T-helper 1 cell treated with Interleukin-12 subunit alpha and Interleukin-12 subunit beta and Interleukin-4 antibody, amounts not matched to agents 30 μg/mL and 1 μg/mL, for 36 hours (primary cell): ENCODE data around the gene B4GALT3.
"Not testable (repeated sequence)": the region's sequence is repeated elsewhere in the genome, so short reads cannot be mapped to it uniquely, and the experiment has no call there.

ENCODE experiments used
- H3K27ac Mint-ChIP-seq: one replicate; pipeline ENCODE4 v1.8.0; 2021; ENCODE audit warnings: mild to moderate bottlenecking, mixed read lengths
- H3K27me3 Mint-ChIP-seq: one replicate; pipeline ENCODE4 v1.8.0; 2021; ENCODE audit warnings: low read depth, mixed read lengths
- H3K36me3 Mint-ChIP-seq: one replicate; pipeline ENCODE4 v1.8.0; 2021; ENCODE audit warnings: low read depth, mixed read lengths
- H3K4me1 Mint-ChIP-seq: one replicate; pipeline ENCODE4 v1.8.0; 2021; ENCODE audit warnings: low read depth, mixed read lengths
- H3K4me3 Mint-ChIP-seq: one replicate; pipeline ENCODE4 v1.8.0; 2021; ENCODE audit warnings: mild to moderate bottlenecking, moderate library complexity, mixed read lengths
- H3K9me3 Mint-ChIP-seq: one replicate; pipeline ENCODE4 v1.8.0; 2021; ENCODE audit warnings: mixed read lengths

Gene B4GALT3

GRCh38 chr1:161177112-161177935, at the start of gene B4GALT3:
Gene B4GALT3 (minus strand): TSS chr1:161177507. CDS start chr1:161176060, 1,447 bp downstream.
- H3K27me3 Mint-ChIP-seq = no peaks in the 10 kb centered on the region
- H3K27ac Mint-ChIP-seq = peak within 1 kb of the TSS; percentile 95
- H3K36me3 Mint-ChIP-seq = peaks cover 29% of the 10 kb centered on the region
- H3K9me3 Mint-ChIP-seq = no peaks in the 10 kb centered on the region
- H3K4me1 Mint-ChIP-seq = peaks cover 59% of the 10 kb centered on the region
- H3K4me3 Mint-ChIP-seq = peak within 1 kb of the TSS; percentile 95

GRCh38 chr1:161226759-161227158, 49.5 kb upstream of the B4GALT3 start:
- peak overlapping the region; percentile 98 for H3K4me3 Mint-ChIP-seq

GRCh38 chr1:161226320-161226711, 49.0 kb upstream of the B4GALT3 start:
- H3K27me3 Mint-ChIP-seq = no peaks in the 10 kb centered on the region
- H3K27ac Mint-ChIP-seq = peak overlapping the region; percentile 99
- peaks cover 29% of the 10 kb centered on the region for H3K4me1 Mint-ChIP-seq
- H3K36me3 Mint-ChIP-seq = peaks cover 26% of the 10 kb centered on the region
- peak overlapping the region; percentile 98 for H3K4me3 Mint-ChIP-seq
- no peaks in the 10 kb centered on the region for H3K9me3 Mint-ChIP-seq

More at GRCh38 chr1:161226759-161227158, 49.5 kb upstream of the B4GALT3 start:
- H3K27me3 Mint-ChIP-seq = no peaks in the 10 kb centered on the region
- peak overlapping the region; percentile 85 for H3K27ac Mint-ChIP-seq
- H3K4me1 Mint-ChIP-seq = peaks cover 29% of the 10 kb centered on the region
- peaks cover 26% of the 10 kb centered on the region for H3K36me3 Mint-ChIP-seq
- no peaks in the 10 kb centered on the region for H3K9me3 Mint-ChIP-seq

GRCh38 chr1:161225534-161226319, 48.4 kb upstream of the B4GALT3 start, which contains the start of gene TOMM40L:
Gene TOMM40L (plus strand): TSS chr1:161226060. CDS start chr1:161226490, 430 bp downstream.
- peaks cover 29% of the 10 kb centered on the region for H3K4me1 Mint-ChIP-seq
- peak within 1 kb of the TSS; percentile 99 for H3K27ac Mint-ChIP-seq
- peaks cover 24% of the 10 kb centered on the region for H3K36me3 Mint-ChIP-seq
- no peaks in the 10 kb centered on the region for H3K9me3 Mint-ChIP-seq
- H3K4me3 Mint-ChIP-seq = peak within 1 kb of the TSS; percentile 98
- H3K27me3 Mint-ChIP-seq = no peaks in the 10 kb centered on the region

GRCh38 chr1:161225178-161225533, 47.8 kb upstream of the B4GALT3 start:
- Mint-ChIP-seq H3K4me3 (peak overlapping the region; percentile 3), H3K9me3 (no peaks in the 10 kb centered on the region), H3K36me3 (peaks cover 18% of the 10 kb centered on the region), H3K4me1 (peaks cover 29% of the 10 kb centered on the region), H3K27ac (peak overlapping the region; percentile 99), H3K27me3 (no peaks in the 10 kb centered on the region)

- not testable (repeated sequence) for H3K27me3 Mint-ChIP-seq, H3K4me3 Mint-ChIP-seq, H3K9me3 Mint-ChIP-seq
- Mint-ChIP-seq H3K36me3 (peaks cover 18% of the 10 kb centered on the region), H3K4me1 (peaks cover 29% of the 10 kb centered on the region), H3K27ac (peak overlapping the region; percentile 99)
Measured at GRCh38 chr1:161224695-161225087, 47.4 kb upstream of the B4GALT3 start.

GRCh38 chr1:161223805-161224694, 46.7 kb upstream of the B4GALT3 start:
- no peaks in the 10 kb centered on the region for H3K9me3 Mint-ChIP-seq
- peak overlapping the region; percentile 56 for H3K27ac Mint-ChIP-seq
- H3K4me3 Mint-ChIP-seq = no peak overlapping the region
- H3K27me3 Mint-ChIP-seq = no peaks in the 10 kb centered on the region
- H3K4me1 Mint-ChIP-seq = peaks cover 29% of the 10 kb centered on the region
- peaks cover 13% of the 10 kb centered on the region for H3K36me3 Mint-ChIP-seq

GRCh38 chr1:161222175-161223019, 45.1 kb upstream of the B4GALT3 start:
- H3K27me3 Mint-ChIP-seq = no peaks in the 10 kb centered on the region
- H3K4me3 Mint-ChIP-seq = no peak overlapping the region
- H3K36me3 Mint-ChIP-seq = peaks cover 1% of the 10 kb centered on the region
- no peak overlapping the region for H3K27ac Mint-ChIP-seq
- H3K9me3 Mint-ChIP-seq = no peaks in the 10 kb centered on the region
- peaks cover 29% of the 10 kb centered on the region for H3K4me1 Mint-ChIP-seq

GRCh38 chr1:161220002-161220401, 42.7 kb upstream of the B4GALT3 start:
- Mint-ChIP-seq H3K27ac (no peak overlapping the region), H3K4me3 (no peak overlapping the region), H3K27me3 (no peaks in the 10 kb centered on the region), H3K9me3 (no peaks in the 10 kb centered on the region), H3K4me1 (peaks cover 23% of the 10 kb centered on the region), H3K36me3 (peaks cover 3% of the 10 kb centered on the region)

GRCh38 chr1:161219078-161219892, 42.0 kb upstream of the B4GALT3 start:
- H3K27ac Mint-ChIP-seq = no peak overlapping the region
- peaks cover 26% of the 10 kb centered on the region for H3K4me1 Mint-ChIP-seq
- no peak overlapping the region for H3K4me3 Mint-ChIP-seq
- no peaks in the 10 kb centered on the region for H3K27me3 Mint-ChIP-seq
- H3K9me3 Mint-ChIP-seq = no peaks in the 10 kb centered on the region
- peaks cover 8% of the 10 kb centered on the region for H3K36me3 Mint-ChIP-seq

- no peaks in the 10 kb centered on the region for H3K9me3 Mint-ChIP-seq
- H3K27ac Mint-ChIP-seq = no peak overlapping the region
- no peak overlapping the region for H3K4me3 Mint-ChIP-seq
- H3K4me1 Mint-ChIP-seq = peaks cover 31% of the 10 kb centered on the region
- peaks cover 16% of the 10 kb centered on the region for H3K36me3 Mint-ChIP-seq
- H3K27me3 Mint-ChIP-seq = no peaks in the 10 kb centered on the region
Measured at GRCh38 chr1:161218301-161219077, 41.2 kb upstream of the B4GALT3 start.

- peaks cover 31% of the 10 kb centered on the region for H3K4me1 Mint-ChIP-seq
- no peak overlapping the region for H3K4me3 Mint-ChIP-seq
- no peak overlapping the region for H3K27ac Mint-ChIP-seq
- H3K36me3 Mint-ChIP-seq = peaks cover 22% of the 10 kb centered on the region
- no peaks in the 10 kb centered on the region for H3K9me3 Mint-ChIP-seq
- no peaks in the 10 kb centered on the region for H3K27me3 Mint-ChIP-seq
Measured at GRCh38 chr1:161217831-161218230, 40.5 kb upstream of the B4GALT3 start.
